Mucosa of stomach (tissue), 1 donor: ENCODE results near the gene STARD13.
"Not testable (repeated sequence)": the region's sequence is repeated elsewhere in the genome, so short reads cannot be mapped to it uniquely, and the experiment has no call there.

Experiments
- H3K27me3 ChIP-seq: one replicate; pipeline ENCODE4 v1.7.0; 2013; ENCODE audit warnings: mild to moderate bottlenecking, low read length; ENCODE audit not compliant: control insufficient read depth, insufficient read depth
- H3K36me3 ChIP-seq: one replicate; pipeline ENCODE4 v1.7.0; 2013; ENCODE audit warnings: low read length; ENCODE audit not compliant: control insufficient read depth, insufficient read depth
- H3K4me1 ChIP-seq: one replicate; pipeline ENCODE4 v1.7.0; 2013; ENCODE audit warnings: mild to moderate bottlenecking, low read length; ENCODE audit not compliant: control insufficient read depth, insufficient read depth
- H3K4me3 ChIP-seq: one replicate; pipeline ENCODE4 v1.7.0; 2013; ENCODE audit warnings: low read length
- H3K9ac ChIP-seq: one replicate; pipeline ENCODE4 v1.7.0; 2013; ENCODE audit warnings: mild to moderate bottlenecking, low read length, moderate library complexity
- H3K9me3 ChIP-seq: one replicate; pipeline ENCODE4 v1.7.0; 2013; ENCODE audit warnings: mild to moderate bottlenecking, low read length, moderate library complexity; ENCODE audit not compliant: control insufficient read depth
- donor health status: Pancreatic carcinoma.

The STARD13 gene

GRCh38 chr13:33242984-33243617 is 42.5 kb downstream of the STARD13 start:
- Histone ChIP-seq H3K9ac (no peak overlapping the region), H3K36me3 (no peaks in the 10 kb centered on the region), H3K9me3 (no peaks in the 10 kb centered on the region), H3K27me3 (no peaks in the 10 kb centered on the region), H3K4me1 (no peaks in the 10 kb centered on the region), H3K4me3 (no peak overlapping the region)

DNA sequence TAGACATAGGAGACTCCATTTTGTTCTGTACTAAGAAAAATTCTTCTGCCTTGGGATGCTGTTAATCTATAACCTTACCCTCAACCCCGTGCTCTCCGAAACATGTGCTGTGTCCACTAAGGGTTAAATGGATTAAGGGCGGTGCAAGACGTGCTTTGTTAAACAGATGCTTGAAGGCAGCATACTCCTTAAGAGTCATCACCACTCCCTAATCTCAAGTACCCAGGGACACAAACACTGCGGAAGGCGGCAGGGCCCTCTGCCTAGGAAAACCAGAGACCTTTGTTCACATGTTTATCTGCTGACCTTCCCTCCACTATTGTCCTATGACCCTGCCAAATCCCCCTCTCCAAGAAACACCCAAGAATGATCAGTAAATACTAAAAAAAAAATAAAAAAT is 43.2 kb downstream of the STARD13 start:
- H3K4me1 ChIP-seq, H3K9me3 ChIP-seq, H3K4me3 ChIP-seq, H3K9ac ChIP-seq, H3K27me3 ChIP-seq, H3K36me3 ChIP-seq: not testable (repeated sequence)

- H3K9ac ChIP-seq = no peak overlapping the region
- no peaks in the 10 kb centered on the region for H3K4me1 ChIP-seq
- H3K4me3 ChIP-seq = no peak overlapping the region
- no peaks in the 10 kb centered on the region for H3K27me3 ChIP-seq
- H3K9me3 ChIP-seq = no peaks in the 10 kb centered on the region
- H3K36me3 ChIP-seq = no peaks in the 10 kb centered on the region
Measured at GRCh38 chr13:33236021-33236420, 49.5 kb downstream of the STARD13 start.

- Histone ChIP-seq H3K36me3 (no peaks in the 10 kb centered on the region), H3K9me3 (no peaks in the 10 kb centered on the region), H3K27me3 (no peaks in the 10 kb centered on the region), H3K9ac (no peak overlapping the region), H3K4me3 (no peak overlapping the region), H3K4me1 (no peaks in the 10 kb centered on the region)
Measured at GRCh38 chr13:33235564-33235963, 50.0 kb downstream of the STARD13 start.

DNA sequence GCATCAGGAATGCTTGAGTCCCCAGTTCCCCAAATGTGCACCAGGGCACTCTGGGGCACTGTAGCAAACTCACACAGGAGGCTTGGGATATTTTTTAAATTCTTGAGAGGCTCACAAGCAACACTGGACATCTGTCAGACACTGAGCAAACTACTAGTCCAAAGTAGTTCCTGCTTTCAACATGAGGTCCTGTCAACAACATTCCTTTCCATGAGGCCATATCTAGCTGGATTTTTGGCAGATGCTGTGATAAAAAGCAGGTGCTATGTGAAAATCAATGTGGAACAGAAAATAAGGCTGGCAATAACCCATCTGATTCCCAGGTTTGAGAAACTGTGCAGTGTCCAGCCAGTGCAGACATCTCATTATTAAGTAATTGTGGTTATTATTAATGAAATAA is 50.5 kb downstream of the STARD13 start:
- no peaks in the 10 kb centered on the region for H3K9me3 ChIP-seq
- H3K9ac ChIP-seq = no peak overlapping the region

DNA sequence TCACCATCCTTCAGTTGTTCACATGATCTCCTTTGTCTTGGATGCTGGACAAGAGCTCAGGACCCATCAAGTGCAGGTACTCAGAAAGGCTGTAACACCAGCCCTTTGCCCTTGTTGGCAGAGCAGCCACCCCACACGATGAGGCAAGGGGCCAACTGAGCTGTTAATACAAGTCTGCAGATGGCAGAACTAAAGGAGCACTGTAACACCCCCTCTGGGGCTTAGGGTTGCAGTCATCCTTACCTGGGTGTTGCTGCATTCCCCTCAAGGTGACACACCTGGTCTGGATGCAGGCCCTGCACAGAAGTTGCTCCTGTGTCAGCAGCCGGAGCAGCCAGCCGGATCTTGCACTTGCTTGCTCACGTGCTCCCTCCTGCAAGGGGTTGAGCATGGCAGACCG is 52.0 kb downstream of the STARD13 start:
- Histone ChIP-seq H3K9ac (no peak overlapping the region), H3K27me3 (no peaks in the 10 kb centered on the region), H3K4me1 (peaks cover 12% of the 10 kb centered on the region), H3K9me3 (no peaks in the 10 kb centered on the region), H3K4me3 (no peak overlapping the region), H3K36me3 (no peaks in the 10 kb centered on the region)

More for the DNA sequence above, 50.5 kb downstream of the STARD13 start:
- Histone ChIP-seq H3K36me3 (no peaks in the 10 kb centered on the region), H3K4me1 (no peaks in the 10 kb centered on the region), H3K27me3 (no peaks in the 10 kb centered on the region), H3K4me3 (no peak overlapping the region)

DNA sequence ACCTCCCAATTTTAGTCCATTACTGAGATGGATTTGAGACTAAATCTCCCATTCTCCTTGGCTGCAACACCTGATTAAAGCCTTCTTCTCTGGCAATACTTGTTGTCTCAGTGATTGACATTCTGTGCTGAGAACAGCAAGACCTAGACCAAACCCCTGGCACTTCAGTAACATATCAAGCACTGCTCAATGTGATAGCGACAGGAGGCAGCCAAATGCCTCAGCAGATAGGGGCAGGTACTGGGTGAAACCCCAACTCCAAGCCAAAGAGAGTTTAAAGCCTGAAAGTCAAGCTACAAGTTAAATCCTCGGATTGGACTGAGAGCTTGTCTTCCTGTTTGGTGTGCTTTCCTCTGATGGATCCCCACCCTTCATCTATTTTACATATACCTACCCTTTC is 52.7 kb downstream of the STARD13 start:
- Histone ChIP-seq H3K36me3 (no peaks in the 10 kb centered on the region), H3K4me3 (no peak overlapping the region), H3K27me3 (no peaks in the 10 kb centered on the region), H3K9me3 (no peaks in the 10 kb centered on the region), H3K9ac (no peak overlapping the region), H3K4me1 (peaks cover 13% of the 10 kb centered on the region)

- H3K4me3 ChIP-seq = no peak overlapping the region
- H3K4me1 ChIP-seq = peaks cover 13% of the 10 kb centered on the region
- H3K27me3 ChIP-seq = no peaks in the 10 kb centered on the region
- no peak overlapping the region for H3K9ac ChIP-seq
- H3K36me3 ChIP-seq = no peaks in the 10 kb centered on the region
- H3K9me3 ChIP-seq = no peaks in the 10 kb centered on the region
Measured at GRCh38 chr13:33231339-33231738, 54.2 kb downstream of the STARD13 start.

DNA sequence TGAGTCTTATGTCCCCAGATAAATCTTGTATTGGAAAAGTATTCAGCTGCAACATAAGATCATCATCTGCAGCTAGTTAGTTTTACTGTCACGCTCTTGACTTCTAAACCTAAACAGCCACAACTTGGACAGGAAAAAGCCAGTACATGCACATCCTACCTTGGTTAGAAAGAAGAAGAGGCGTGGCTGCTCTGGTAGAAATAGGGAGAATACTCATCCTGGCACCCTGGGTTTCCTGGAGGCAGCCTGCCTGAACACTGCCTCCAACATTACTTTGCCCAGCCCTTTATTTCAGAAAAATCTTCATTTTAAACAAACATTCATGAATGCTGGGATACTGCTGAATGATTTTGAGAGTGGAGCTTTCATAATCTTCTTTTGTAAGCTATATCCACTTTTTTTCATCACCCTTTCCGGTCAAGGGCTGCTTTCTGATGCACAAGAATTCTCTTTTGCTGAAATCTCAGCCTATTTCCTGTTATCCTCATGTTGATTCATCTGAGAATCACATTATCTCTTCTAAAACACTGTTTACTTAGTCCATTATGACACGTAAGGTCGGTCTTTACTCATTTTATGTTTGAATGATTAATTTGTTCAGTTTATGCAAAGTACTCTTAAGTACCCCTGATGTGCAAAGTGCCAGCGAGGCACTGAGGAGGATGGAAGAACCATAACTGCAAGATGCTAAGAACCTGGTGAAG is 55.2 kb downstream of the STARD13 start:
- Histone ChIP-seq H3K4me3 (no peak overlapping the region), H3K27me3 (no peaks in the 10 kb centered on the region), H3K9ac (no peak overlapping the region), H3K36me3 (no peaks in the 10 kb centered on the region), H3K9me3 (no peaks in the 10 kb centered on the region), H3K4me1 (peaks cover 13% of the 10 kb centered on the region)

DNA sequence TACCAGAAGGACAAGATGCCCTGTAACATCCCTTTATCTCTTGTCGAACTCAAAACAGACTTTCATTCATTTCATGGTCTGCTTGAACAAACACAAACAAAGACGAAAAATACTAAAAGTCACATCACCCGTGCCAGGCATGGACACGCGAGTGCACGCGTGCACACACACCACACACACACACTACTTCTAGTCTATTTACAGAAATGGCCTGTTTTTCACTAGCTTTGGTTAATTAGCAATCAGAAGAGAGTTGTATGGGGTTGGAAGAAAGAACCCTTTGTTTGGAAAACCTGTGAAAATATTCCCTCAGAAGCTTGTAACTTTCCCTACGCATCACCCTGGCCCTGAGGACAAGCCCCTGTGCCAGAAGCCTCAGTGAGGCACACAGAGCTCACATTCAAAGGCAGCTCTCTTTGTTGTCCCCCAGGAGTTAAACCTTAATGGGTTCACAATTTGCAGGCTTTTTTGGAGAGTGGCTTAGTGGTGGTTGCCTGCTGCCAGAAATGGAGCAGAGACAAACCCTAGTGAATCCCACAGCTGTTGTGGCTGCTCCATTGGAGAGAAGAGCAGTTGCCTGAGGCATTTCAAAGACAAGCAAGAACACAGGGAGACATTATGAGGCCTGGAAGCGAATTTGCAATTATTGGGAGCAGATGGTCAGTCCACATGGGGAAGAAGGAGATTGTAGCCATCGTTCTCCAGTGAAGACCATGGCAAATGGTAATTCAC is 55.9 kb downstream of the STARD13 start:
- H3K36me3 ChIP-seq = no peaks in the 10 kb centered on the region
- no peaks in the 10 kb centered on the region for H3K9me3 ChIP-seq
- no peaks in the 10 kb centered on the region for H3K27me3 ChIP-seq
- H3K4me1 ChIP-seq = peaks cover 13% of the 10 kb centered on the region
- H3K4me3 ChIP-seq = no peak overlapping the region
- H3K9ac ChIP-seq = no peak overlapping the region

DNA sequence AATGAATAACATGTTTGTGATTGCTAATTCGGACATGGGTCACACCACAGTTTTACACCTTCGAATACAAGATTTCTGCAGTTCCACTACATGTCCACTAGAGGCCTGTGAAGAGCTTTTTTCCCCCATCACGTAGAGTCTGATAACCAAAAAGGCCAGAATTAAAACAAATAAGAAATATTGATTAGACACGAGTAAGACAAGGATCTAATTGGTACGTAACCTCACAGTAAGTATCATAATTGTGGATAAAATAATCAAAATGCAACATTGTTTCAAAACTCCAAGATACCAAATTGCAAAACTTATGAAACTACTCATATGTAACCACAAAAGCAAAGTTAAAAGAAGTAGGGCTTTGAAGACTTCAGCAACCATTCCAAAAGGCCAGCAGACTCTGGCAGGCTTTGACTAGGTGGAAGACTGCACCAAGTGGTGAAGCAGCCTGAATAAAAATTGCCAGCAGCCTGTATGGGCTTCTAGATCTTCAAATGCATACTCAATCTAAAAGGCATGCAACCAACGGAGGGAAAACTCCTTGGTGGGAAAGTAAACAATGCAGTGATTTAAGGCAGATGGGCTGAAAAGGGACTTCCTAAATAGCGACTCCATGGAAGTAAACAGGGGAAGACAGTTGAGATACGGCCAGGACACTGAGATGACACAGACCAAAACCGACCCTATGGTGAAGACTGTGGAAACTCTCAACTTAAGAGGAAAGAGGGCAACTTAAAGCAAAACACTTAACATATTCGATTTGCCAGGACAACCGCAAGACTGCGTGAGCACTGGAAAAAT is 56.7 kb downstream of the STARD13 start:
- H3K4me3 ChIP-seq = no peak overlapping the region
- H3K36me3 ChIP-seq = no peaks in the 10 kb centered on the region
- no peaks in the 10 kb centered on the region for H3K27me3 ChIP-seq
- peaks cover 13% of the 10 kb centered on the region for H3K4me1 ChIP-seq
- H3K9ac ChIP-seq = no peak overlapping the region
- no peaks in the 10 kb centered on the region for H3K9me3 ChIP-seq
